HL-60/S4 (cell line): ENCODE measurements around the gene DUSP22.
"Not testable (repeated sequence)": the region's sequence is repeated elsewhere in the genome, so short reads cannot be mapped to it uniquely, and the experiment has no call there.

ENCODE experiments used
- in situ Hi-C: fragments of 300-500 bp; cut with MboI; formaldehyde crosslinking; loops from 2 replicates; pipeline ENCODE4 v1.14.3; 2022; ENCODE audit warnings: low sequenced_read_pairs

The DUSP22 gene

DNA sequence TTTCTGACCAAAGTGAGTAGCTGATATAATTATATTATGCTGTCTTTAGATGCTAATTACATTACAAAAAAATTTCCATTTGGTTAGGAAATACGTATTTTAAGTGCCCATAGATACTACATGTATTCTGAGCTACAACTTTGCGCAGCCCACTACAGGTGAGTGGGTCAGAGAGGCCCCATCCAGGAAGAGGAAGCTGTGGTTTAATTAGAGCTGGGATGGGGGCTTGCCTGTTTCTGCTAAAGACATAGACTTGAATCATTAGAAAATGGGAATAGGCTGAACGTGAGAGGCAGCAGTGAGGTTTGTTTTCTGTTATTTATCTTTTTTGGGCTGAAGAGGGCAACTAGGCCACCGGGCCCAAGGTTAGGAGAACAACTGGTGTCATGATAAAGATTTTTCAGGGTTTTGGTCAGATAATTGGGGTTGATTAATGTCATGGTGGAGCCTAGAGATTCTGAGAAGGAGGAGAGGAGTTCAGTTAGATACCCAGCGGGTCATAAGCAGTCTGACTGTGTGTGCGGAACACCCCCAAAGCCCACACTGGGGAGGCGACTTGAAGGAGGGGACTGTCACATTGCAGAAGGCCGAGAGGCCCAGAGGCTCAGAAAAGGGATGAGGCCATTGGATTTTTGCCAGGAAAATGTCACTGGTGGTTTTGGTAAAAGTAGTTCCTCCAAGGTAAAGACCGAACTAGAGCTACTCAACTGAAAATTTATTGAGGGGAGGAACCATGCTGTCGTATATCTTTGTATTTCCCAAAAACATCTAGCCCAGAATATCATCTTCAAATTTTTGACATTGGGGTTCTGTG lies 84.7 kb downstream of the DUSP22 start:
- in situ Hi-C loops: no loop called here

DNA sequence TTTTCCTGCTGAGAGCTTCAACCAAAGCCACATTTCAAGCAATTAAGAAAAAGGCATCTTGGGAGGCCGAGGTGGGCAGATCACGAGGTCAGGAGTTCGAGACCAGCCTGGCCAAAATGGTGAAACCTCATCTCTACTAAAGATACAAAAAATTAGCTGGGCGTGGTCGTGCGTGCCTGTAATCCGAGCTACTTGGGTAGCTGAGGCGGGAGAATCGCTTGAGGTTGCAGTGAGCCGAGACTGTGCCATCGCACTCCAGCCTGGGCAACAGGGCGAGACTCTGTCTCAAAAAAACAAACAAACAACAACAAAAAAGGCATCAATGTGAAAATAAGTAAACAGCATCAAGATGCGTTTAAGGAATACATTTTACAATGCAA lies 85.3 kb downstream of the DUSP22 start:
- in situ Hi-C loops: not testable (repeated sequence)

DNA sequence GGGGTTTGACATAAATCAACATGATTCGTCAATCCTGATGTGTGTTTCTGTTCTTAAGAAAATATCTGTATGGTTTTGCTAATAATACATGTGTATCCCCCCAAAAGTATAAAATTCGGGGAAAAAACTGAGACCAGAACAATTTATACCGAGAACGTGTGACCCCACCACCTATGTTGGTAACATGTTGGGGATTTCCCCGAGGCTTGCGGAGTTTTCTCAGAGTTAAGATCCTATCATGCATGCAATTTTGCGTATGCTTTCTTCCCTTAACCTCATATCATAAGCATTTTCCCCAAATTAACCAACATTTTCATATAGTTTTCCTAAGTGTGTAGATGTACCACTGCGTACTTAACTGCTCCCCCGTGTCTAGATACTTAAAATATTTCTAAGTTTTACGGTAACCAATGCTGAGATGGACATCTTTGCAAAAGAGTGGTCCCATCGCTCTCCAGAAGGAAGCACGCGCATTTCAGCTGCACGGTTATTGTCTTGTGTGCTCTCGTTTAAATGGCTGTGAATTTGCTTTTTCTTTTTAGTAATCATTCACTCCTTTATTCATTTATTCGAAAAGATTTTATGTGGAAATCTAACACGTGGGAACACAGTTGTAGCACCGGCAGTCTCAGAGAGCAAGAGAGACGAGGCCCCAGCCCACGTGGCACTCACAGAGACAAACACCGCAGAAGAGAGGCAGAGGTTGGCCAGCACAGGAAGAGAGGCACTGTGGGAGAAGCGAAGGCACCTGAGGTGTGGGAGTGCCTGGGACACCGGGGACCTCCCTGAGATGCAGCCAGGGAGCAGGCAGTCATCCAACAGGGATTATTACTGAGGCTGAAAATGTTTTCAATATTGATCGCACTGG lies 86.0 kb downstream of the DUSP22 start:
- in situ Hi-C loops: no loop called here

DNA sequence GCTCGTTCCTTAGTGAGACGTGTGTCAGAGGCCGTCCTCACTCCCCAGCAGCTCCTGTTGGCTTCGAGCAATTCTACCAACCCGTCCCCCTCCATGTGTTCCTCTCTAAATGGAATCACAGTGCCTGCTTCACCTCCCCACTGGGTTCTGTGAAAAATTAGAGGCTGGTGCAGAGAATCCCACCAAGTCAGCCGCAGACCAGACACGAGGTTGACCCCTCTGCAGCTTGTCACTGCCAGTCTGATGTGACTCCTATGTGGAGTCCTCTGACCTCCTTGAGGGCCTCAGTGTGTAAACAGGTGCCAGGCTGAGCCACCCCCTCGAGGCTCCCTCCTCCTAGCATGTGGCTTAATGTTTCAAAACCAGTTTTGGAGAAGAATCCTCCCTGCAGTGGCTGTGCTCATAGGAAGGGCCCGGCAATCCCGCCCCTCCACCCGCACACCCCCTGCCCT lies 86.7 kb downstream of the DUSP22 start:
- in situ Hi-C loops: no loop called here

DNA sequence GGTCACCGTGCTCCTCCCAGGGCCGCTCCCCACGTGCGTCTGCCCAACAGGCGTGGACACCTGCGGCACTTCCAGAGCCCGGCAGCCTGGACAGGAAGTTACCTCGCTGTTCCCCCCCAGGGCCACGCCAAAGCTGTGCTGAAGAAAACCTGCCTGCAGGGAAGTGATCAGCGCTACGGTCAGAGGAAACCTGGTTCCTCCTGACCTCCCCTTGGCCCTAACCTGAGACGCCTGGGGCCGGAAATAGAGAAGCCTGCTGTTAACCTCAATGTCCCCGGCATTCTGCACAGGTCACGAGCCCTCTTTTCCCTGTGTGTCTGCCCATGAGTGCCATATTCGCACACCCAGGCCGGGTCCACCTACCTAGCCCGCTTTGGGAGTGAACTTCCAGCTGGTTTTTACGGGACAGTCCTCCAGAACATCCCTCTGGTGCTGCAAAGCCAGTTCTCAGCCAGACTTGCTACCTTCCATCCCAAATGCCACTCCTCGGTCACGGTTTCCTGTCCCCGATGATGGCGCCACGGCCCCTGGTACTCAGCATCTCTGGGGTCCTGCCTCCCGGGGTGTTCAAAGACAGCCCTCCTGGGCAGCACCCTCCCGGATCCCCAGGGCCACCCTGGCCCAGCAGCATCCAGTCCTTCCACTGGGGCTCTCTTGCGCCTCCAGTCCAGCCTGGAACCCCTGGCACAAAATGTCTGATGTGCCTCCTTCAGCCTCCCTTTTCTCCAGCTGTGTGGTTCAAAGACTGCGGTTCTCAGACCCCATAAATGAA lies 87.3 kb downstream of the DUSP22 start:
- in situ Hi-C loops: no loop called here

DNA sequence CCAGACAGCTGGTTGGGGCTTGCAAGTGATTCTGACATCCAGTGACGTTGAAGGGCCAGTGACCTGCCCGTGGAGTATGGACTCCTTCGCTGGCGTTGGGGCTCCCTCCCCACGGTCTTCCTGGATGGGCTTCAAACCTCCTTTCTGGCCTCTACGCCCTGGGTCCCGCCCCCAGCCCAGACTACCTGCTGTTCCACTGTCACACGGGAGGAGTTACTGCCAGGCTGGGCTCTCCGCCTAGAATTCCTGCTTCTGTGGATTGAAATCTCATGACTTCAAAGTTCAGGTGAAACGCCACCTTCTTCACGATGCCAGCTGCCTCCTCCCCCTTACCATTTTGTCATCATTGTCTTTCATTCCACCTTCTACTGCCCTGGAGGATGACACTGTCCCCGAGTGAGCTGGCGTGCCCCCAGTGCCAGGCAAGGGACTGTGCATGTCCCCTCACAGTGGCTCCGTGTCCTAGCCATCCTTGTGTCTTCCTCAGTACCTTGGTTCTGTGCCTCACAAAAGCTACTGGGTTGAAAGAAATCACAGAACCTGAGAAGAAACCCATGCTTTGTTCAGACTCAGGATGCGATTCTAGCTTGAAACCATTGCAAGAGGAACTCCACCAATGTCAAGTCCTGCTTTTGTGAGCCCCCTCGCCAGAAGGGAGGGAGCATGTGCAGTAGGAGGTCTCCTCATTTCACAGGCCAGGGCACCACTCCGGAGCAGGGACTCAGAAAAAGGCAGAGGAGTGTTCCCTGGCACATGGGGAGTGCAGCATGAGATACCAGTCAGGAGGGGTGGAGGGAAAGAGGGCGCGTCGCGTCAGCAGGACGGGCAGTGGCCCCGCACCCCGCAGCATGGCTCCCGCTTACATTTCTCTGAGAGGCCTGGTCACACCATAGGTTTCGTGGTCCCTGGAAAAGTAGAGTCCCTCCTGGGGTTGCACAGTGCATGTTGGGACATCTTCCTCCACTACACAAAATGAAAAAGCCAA lies 88.2 kb downstream of the DUSP22 start:
- in situ Hi-C loops: no loop called here

DNA sequence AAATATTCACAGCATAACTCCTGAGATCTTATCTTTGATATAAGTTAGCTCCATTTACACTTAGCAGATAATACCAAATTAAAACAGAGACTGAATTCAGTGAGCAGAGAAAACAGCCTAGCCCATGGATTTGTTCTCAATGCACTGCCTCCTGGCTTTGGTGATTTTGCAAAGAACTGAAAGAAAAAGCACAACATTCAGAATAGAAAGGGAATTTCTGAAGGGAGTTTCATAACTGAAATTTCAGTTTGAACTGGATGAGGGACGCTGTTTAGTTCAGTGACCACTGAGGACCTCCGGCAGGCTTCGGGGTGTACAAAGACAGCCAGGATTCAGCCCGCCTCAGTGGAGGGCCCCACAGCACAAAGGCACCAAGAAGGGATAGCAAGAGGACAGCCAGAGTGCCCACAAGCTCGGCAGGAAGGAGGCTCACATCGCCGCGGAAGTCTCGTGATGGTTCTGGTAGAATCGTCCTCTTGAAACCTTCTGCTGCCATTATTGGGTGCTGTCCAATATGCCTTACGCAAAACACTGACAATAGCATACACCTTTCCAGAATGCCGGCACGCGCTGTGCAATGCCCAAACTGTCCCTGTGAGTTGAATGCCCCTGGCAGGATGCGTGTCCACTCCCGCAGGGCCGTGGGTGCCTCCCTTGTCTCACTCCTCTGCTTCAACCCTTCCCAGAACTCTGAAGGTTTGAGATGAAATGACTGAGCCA lies 89.6 kb downstream of the DUSP22 start:
- in situ Hi-C loops: no loop called here

DNA sequence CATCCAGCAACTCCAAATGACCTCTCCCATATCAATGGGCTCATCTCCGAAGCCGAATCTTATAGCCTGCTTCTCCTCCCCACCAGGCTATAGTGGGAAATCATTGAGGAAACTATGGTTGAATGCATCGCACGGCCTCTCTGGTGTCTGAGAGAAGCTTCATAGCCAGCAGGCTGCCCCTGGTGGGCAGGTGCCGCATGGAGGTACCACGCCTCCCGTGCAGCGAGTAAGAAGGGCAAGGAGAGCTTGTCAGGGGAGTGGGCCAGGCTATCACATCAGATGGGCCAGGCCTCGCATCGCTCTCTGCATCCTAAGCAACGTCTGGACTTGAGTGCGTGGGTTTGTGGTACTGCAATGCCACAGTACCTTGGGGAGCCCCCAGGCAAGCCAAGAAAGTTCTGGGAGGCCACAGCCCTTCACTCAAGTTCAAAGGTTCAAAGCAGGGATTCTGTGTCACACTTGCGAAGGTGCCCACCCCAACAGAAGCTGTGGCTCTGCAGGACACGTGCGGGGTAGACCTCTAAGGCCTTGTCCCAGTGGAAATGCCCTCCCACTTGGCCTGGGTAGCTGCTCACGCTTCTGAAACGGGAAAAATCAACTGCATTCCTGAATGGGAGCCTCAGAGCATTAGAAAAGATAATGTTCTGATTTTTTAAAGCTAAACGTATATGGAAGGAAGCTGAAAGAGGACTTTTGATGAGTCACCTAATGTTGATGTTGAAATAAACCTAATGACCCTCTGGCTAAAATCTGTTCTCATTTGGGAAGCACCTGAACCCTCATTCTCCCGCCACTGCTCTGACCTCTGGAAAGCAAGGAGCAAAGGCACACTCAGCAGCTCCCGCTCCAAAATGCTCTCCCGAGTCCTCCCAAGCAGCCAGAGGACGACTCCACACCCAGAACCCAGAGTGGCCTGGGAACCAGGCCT lies 90.9 kb downstream of the DUSP22 start:
- in situ Hi-C loops: no loop called here

DNA sequence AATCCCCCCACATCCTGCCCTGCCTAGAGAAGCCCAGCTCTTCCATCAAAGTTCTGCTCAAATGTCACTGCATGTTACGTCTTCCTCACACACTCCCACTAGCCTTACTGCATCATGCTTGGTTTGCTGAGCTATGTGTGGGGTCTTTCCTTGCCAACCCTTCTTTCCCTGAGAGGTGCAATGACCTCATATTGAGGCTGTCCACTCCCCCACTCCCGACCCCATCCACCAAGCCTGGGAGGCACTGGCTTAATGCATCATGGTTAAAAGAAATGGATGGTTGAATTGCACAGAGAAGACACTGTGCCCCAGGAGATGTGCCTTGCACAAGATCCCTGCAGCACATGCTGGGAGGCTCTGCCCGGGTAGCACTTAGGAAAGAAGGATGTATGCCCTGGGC lies 91.6 kb downstream of the DUSP22 start:
- in situ Hi-C loops: no loop called here

DNA sequence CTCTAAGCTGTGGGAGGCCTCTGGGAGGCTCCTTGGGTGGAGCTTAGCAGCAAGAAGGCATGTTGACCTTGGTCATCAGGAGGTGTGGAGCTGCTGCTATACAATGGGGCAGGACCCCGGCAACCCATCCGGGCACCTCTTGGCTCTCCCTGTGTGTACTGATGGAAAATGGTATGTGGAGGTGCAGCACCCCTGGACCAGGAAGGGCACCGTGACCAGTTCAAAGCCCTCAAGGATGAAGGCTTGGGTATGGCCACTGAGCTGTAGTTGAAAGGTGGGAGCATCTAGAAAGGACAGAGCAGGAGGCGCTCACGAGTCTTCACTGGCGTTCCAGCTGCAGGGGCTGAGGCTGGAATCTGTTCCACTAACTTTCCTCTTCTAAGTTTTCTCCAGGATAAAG lies 92.6 kb downstream of the DUSP22 start:
- in situ Hi-C loops: no loop called here

DNA sequence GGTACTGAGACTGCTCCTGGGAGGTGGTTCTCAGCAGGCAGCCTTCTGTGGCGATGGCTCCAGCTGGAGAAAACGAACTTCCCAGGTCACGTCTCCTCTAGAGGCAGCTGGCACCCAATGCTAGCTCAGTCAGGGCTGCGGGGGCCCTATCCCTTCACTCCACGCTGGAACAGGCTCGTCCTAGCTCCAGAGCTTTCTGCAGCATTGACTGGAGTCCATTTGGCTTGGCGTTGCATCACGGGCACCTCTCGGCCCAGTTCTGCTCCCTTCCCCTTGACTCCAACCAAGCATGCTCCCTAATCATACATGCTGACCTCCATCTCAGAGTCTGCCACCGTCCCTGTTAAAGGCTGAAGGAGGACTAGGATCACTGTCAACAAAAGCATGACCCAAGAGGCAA lies 93.3 kb downstream of the DUSP22 start:
- in situ Hi-C loops: no loop called here

DNA sequence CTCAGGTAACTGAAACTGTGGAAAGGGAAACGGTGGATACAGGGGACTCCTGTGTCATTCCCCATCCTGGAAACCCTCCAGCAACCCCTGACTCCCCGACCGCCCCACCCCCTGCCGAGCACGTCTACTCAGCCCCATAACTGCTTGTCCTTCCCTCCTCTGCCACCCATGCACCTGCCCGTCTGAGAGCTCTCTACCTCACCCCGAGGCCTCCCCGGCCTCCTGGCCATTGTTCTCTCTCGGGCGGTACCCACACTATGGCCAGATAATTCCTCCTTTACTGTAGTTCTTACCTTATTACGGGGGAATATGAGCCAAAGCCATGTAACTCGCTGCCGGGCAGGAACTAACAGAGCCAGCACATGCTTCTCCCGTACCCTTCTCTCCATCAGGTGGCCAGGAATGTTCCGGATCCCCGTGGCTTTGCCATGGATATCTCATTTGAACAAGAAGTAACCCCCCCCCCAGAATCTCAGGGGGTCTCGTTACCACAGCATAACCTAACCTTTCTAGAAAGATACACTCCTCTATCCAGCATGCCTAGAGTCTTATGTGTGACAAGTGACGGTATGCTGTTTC lies 94.5 kb downstream of the DUSP22 start:
- in situ Hi-C loops: no loop called here

DNA sequence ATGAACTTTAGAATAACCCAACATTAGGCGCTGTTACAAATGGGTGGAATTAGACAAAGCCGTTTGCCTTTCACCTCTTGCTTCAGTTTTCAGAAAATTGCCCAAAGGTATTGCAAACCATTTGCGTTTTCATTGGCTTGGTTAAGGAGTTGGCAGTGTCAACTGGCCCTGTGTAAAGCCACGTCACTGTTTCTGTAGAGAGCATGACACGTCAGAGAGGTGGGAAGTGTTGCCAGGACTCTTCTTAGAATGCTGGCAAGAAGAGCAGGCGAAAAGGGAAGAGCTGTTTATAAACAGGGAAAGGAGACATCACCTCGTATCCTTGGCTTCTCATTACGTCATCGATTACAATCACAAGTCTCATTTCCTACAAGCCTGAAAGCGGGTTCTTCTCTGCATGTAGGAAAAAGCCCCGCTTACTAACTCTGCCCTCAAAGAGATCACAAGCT lies 95.0 kb downstream of the DUSP22 start:
- in situ Hi-C loops: no loop called here

DNA sequence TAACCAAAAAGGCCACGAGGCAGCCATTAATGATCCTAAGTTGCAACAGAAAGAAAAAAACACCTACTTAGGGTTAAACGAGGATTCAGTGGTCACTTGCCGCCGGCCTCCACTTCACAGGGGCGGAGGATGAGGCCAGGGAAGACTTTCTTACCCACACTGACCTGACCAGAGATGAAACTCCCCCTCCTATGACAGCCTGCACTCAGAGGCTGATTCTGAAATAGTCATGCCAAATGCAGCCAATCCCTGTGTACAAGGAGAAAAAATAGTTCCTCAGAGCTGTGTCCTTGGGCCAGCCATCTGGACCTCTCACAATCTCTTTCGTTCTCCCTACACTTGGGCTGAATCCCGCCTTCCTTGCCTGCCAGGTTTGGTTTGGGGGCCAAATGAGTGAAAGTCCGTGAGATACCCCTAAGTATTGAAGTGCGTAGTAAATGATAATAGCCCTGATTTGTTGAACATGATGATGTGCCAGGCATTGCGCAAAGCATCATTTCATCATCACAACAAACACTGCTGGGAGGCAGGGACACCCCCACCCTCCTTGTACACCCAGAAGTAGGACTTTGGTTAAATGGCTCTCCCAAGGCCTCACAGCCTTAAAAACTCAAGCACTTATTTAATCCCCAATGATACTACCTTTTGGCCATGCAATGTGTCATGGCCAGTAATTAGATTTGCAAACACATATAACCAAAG lies 96.1 kb downstream of the DUSP22 start:
- in situ Hi-C loops: no loop called here

DNA sequence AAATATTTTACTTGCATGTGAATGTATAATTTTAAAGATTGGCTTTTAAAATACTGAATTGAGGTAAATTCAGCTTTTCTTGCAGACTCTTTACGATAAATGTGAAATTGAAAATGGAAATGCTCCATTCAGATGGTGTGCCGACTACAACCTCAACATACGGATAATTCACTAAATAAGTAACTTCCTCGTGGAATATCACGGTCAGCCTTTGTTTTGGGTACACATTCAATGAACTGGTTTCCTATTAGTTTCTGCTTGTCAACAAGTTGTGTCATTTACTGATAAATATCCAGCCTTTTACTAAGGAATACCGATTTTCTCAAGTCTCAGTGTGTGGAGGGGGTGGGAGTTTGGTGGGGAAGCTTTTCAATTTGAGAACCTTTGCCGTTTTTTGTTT lies 96.9 kb downstream of the DUSP22 start:
- in situ Hi-C loops: no loop called here

DNA sequence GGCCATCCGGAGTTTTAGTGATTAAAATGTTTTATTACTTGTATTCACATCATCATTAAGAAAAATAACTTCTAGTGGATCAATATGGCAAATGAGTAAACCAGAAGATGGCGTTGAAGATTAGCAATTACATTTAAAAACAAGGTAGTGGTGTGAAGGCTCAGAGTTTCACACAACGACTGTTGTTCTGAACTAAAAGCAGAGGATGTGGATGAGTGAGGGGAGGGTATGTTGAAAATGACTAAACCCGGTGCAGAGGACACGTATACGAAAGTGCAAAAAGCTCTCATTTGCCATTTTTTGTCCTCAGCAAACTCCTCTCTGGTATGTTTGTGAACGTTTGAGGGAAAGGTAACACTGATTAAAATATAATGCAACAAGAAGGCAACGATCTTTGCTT lies 97.3 kb downstream of the DUSP22 start:
- in situ Hi-C loops: no loop called here

DNA sequence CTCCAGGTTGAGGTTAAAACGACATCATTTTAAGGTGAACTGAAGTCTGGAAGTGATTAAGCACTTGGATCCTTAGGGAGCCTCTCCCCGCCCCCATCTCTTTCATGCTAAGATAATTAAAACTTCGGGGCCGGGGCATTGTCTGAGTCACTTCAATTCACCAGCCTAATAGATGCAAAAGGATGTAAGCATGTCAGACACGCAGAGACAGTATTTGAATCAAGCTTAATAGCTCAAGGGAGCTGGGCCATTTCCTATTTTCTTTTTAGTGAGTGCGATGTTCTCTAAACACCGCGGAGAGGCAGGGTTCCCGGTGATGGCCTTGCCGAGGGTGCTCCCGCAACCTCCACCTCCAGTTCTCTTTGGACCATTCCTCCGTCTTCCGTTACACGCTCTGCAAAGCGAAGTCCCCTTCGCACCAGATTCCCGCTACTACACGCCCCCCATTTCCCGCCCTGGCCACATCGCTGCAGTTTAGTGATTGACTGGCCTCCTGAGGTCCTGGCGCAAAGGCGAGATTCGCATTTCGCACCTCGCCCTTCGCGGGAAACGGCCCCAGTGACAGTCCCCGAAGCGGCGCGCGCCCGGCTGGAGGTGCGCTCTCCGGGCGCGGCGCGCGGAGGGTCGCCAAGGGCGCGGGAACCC lies 98.7 kb downstream of the DUSP22 start:
- in situ Hi-C loops: no loop called here
